ENCODE measurements around the gene EXOC4.
"Not testable (repeated sequence)": the region's sequence is repeated elsewhere in the genome, so short reads cannot be mapped to it uniquely, and the experiment has no call there.

EXOC4 gene

GRCh38 chr7:133987582-133987981, 734.7 kb downstream of the EXOC4 start:
- Mint-ChIP-seq H3K36me3 (ENCODE audit: low read depth) (no peaks in the 10 kb centered on the region), H3K9me3 (no peaks in the 10 kb centered on the region), H3K4me1 (ENCODE audit: low read depth) (no peaks in the 10 kb centered on the region)

DNA sequence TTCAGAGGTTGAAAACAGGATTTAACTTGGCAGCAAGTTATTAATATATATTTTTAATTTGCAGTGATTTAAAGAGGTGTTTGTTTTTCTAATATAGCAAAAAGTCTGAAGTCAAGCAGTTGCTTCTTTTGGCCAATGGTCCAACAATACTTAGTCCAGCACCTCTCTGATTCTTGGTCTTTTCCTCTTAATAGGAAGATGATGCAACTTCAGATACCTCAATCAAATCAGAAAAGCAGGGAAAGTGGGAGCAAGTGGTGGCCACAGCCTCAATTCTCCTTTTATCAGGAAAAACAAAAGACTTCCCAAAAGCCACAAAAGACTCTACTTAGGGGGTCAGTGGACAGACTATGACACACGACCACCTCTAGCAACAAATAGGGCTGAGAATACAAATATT, 740.7 kb downstream of the EXOC4 start:
- no peaks in the 10 kb centered on the region for H3K9me3 Mint-ChIP-seq
- H3K27ac Mint-ChIP-seq, result no peak overlapping the region
- no peak for DNase-seq
- H3K4me3 Mint-ChIP-seq, result no peak overlapping the region
- no peaks in the 10 kb centered on the region for H3K27me3 Mint-ChIP-seq
- no peaks in the 10 kb centered on the region for H3K4me1 Mint-ChIP-seq (ENCODE audit: low read depth)
- peaks cover 14% of the 10 kb centered on the region for H3K36me3 Mint-ChIP-seq (ENCODE audit: low read depth)

More at GRCh38 chr7:133987582-133987981, 734.7 kb downstream of the EXOC4 start:
- Mint-ChIP-seq H3K4me3 (no peak overlapping the region), H3K27me3 (no peaks in the 10 kb centered on the region), H3K27ac (no peak overlapping the region)
- DNase-seq, result no peak

DNA sequence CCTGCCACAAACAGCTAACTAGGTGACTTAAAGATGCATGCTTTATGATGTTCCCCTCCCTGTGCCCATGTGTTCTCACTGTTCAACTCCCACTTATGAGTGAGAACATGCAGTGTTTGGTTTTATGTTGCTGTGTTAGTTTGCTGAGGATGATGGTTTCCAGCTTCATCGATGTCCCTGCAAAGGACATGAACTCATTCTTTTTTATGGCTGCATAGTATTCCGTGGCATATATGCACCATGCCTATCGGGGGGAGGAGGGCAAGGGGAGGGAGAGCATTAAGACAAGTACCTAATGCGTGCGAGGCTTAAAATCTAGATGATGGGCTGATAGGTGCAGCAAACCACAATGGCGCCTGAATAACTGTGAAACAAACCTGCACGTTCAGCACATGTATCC, 741.2 kb downstream of the EXOC4 start:
- DNase-seq, H3K27me3 Mint-ChIP-seq: not testable (repeated sequence)
- H3K36me3 Mint-ChIP-seq (ENCODE audit: low read depth), result peaks cover 18% of the 10 kb centered on the region

GRCh38 chr7:133997463-133997862, 744.6 kb downstream of the EXOC4 start:
- H3K9me3 Mint-ChIP-seq, result no peaks in the 10 kb centered on the region

More for the DNA sequence above, 741.2 kb downstream of the EXOC4 start:
- not testable (repeated sequence) for H3K27ac Mint-ChIP-seq; H3K4me3 Mint-ChIP-seq; H3K4me1 Mint-ChIP-seq (ENCODE audit: low read depth); H3K9me3 Mint-ChIP-seq

GRCh38 chr7:133999178-133999577, 746.3 kb downstream of the EXOC4 start:
- no peak for DNase-seq
- Mint-ChIP-seq H3K4me3 (no peak overlapping the region), H3K9me3 (no peaks in the 10 kb centered on the region), H3K27ac (no peak overlapping the region), H3K4me1 (ENCODE audit: low read depth) (no peaks in the 10 kb centered on the region), H3K27me3 (no peaks in the 10 kb centered on the region), H3K36me3 (ENCODE audit: low read depth) (peaks cover 28% of the 10 kb centered on the region)

More at GRCh38 chr7:133997463-133997862, 744.6 kb downstream of the EXOC4 start:
- Mint-ChIP-seq H3K27me3 (no peaks in the 10 kb centered on the region), H3K36me3 (ENCODE audit: low read depth) (peaks cover 28% of the 10 kb centered on the region), H3K27ac (no peak overlapping the region), H3K4me1 (ENCODE audit: low read depth) (no peaks in the 10 kb centered on the region), H3K4me3 (no peak overlapping the region)
- no peak for DNase-seq

DNA sequence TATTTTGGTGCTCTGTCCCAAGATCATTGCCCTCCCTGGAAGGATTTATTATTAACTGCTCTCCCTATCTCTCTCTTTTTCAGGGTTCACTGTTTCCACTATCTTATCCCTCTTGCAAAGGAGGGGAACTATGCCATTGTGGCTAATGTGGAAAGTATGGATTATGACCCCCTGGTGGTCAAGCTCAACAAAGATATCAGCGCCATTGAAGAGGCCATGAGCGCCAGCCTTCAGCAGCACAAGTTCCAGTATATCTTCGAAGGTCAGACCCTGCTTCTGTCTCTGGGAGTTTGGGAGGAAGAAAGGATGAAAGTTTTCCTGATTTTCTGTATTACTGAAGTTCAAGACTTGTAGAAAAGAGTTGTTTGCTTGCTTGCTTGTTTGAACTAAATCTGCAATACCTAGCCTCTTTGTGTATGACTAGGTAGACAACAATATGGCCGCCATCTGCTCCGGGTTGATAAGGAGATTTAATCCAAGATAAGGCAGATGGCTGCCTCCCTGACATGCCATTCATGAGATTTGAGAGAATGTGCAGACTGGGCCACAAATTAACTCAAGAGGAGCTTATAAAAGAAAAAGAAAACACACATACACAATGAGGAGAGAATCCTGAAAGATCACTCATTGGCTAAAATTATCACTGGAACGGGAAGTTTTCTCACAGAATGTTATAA, 752.1 kb downstream of the EXOC4 start:
- no peak overlapping the region for H3K4me3 Mint-ChIP-seq
- no peak overlapping the region for H3K27ac Mint-ChIP-seq
- H3K27me3 Mint-ChIP-seq, result no peaks in the 10 kb centered on the region
- H3K4me1 Mint-ChIP-seq (ENCODE audit: low read depth), result no peaks in the 10 kb centered on the region
- DNase-seq, result no peak
- no peaks in the 10 kb centered on the region for H3K9me3 Mint-ChIP-seq
- H3K36me3 Mint-ChIP-seq (ENCODE audit: low read depth), result peaks cover 40% of the 10 kb centered on the region

GRCh38 chr7:134009314-134010110, 756.6 kb downstream of the EXOC4 start:
- Mint-ChIP-seq H3K9me3 (no peaks in the 10 kb centered on the region), H3K27me3 (no peaks in the 10 kb centered on the region), H3K27ac (no peak overlapping the region), H3K4me3 (no peak overlapping the region), H3K4me1 (ENCODE audit: low read depth) (no peaks in the 10 kb centered on the region), H3K36me3 (ENCODE audit: low read depth) (peaks cover 50% of the 10 kb centered on the region)
- no peak for DNase-seq

- H3K27ac Mint-ChIP-seq, result no peak overlapping the region
- no peaks in the 10 kb centered on the region for H3K27me3 Mint-ChIP-seq
- H3K9me3 Mint-ChIP-seq, result no peaks in the 10 kb centered on the region
- DNase-seq, result no peak
- peaks cover 28% of the 10 kb centered on the region for H3K36me3 Mint-ChIP-seq (ENCODE audit: low read depth)
- no peaks in the 10 kb centered on the region for H3K4me1 Mint-ChIP-seq (ENCODE audit: low read depth)
- H3K4me3 Mint-ChIP-seq, result no peak overlapping the region
These were observed 760.4 kb downstream of the EXOC4 start for GRCh38 chr7:134013249-134013648.

GRCh38 chr7:134014935-134015334, 762.1 kb downstream of the EXOC4 start:
- H3K9me3 Mint-ChIP-seq, result no peaks in the 10 kb centered on the region
- no peak overlapping the region for H3K4me3 Mint-ChIP-seq
- peaks cover 15% of the 10 kb centered on the region for H3K36me3 Mint-ChIP-seq (ENCODE audit: low read depth)
- no peak for DNase-seq
- no peaks in the 10 kb centered on the region for H3K4me1 Mint-ChIP-seq (ENCODE audit: low read depth)
- no peak overlapping the region for H3K27ac Mint-ChIP-seq
- H3K27me3 Mint-ChIP-seq, result no peaks in the 10 kb centered on the region

GRCh38 chr7:134016223-134016941, 763.5 kb downstream of the EXOC4 start:
- Mint-ChIP-seq H3K27ac (no peak overlapping the region), H3K4me3 (no peak overlapping the region), H3K4me1 (ENCODE audit: low read depth) (no peaks in the 10 kb centered on the region), H3K36me3 (ENCODE audit: low read depth) (peaks cover under 1% of the 10 kb centered on the region), H3K9me3 (no peaks in the 10 kb centered on the region), H3K27me3 (no peaks in the 10 kb centered on the region)
- DNase-seq, result no peak

GRCh38 chr7:134016942-134017303, 764.0 kb downstream of the EXOC4 start:
- Mint-ChIP-seq H3K9me3 (no peaks in the 10 kb centered on the region), H3K27ac (no peak overlapping the region), H3K4me1 (ENCODE audit: low read depth) (no peaks in the 10 kb centered on the region)

DNA sequence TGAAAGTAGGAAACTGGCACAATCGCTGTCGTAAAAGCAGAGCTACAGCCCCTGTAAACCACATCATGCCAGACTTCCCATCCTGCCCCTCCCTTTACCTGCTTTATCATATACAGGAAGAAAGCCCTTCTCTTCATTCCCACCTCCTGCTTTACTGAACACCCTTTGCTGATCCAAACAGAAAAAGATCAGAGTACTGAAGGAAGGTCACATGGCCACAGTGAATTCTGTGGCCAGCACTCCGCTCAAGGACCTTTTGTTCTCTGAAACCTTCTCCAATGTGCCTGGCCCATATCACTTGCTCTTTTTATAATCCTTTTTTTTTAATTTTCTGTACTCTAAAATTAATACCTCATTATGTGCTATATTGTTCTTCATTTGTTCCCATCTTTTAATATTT, 765.4 kb downstream of the EXOC4 start:
- H3K36me3 Mint-ChIP-seq (ENCODE audit: low read depth), result no peaks in the 10 kb centered on the region
- no peaks in the 10 kb centered on the region for H3K4me1 Mint-ChIP-seq (ENCODE audit: low read depth)
- H3K4me3 Mint-ChIP-seq, result no peak overlapping the region
- H3K9me3 Mint-ChIP-seq, result no peaks in the 10 kb centered on the region
- DNase-seq, result no peak
- no peak overlapping the region for H3K27ac Mint-ChIP-seq
- no peaks in the 10 kb centered on the region for H3K27me3 Mint-ChIP-seq

More at GRCh38 chr7:134016942-134017303, 764.0 kb downstream of the EXOC4 start:
- Mint-ChIP-seq H3K4me3 (no peak overlapping the region), H3K27me3 (no peaks in the 10 kb centered on the region), H3K36me3 (ENCODE audit: low read depth) (no peaks in the 10 kb centered on the region)
- no peak for DNase-seq

GRCh38 chr7:134019251-134019650, 766.4 kb downstream of the EXOC4 start:
- no peaks in the 10 kb centered on the region for H3K4me1 Mint-ChIP-seq (ENCODE audit: low read depth)
- H3K9me3 Mint-ChIP-seq, result no peaks in the 10 kb centered on the region
- no peak for DNase-seq
- no peak overlapping the region for H3K4me3 Mint-ChIP-seq
- H3K36me3 Mint-ChIP-seq (ENCODE audit: low read depth), result no peaks in the 10 kb centered on the region
- no peak overlapping the region for H3K27ac Mint-ChIP-seq
- H3K27me3 Mint-ChIP-seq, result no peaks in the 10 kb centered on the region

GRCh38 chr7:134021836-134022235, 769.0 kb downstream of the EXOC4 start:
- H3K36me3 Mint-ChIP-seq (ENCODE audit: low read depth), result peaks cover 2% of the 10 kb centered on the region
- H3K27me3 Mint-ChIP-seq, result no peaks in the 10 kb centered on the region
- DNase-seq, result no peak
- H3K9me3 Mint-ChIP-seq, result no peaks in the 10 kb centered on the region
- no peak overlapping the region for H3K4me3 Mint-ChIP-seq
- no peak overlapping the region for H3K27ac Mint-ChIP-seq
- H3K4me1 Mint-ChIP-seq (ENCODE audit: low read depth), result no peaks in the 10 kb centered on the region

Measured in activated T-cell treated with anti-CD3 and anti-CD28 coated beads, Interleukin-2, amount 50 U/mL, for 24 hours (primary cell).